Chondrocyte (in vitro differentiated cells): ENCODE results near the gene HRK. TPM values are rescaled to one million over a fixed set of nuclear protein-coding genes. Genes with fewer than 3 reads are reported as not detected.

Experiments used
- DNase-seq: peaks from one replicate; pipeline ENCODE4 v3.0.0; 2021; ENCODE audit warnings: mixed read lengths, low spot score
- H3K27ac Mint-ChIP-seq: one replicate; pipeline ENCODE4 v1.8.0; 2021; ENCODE audit warnings: mild to moderate bottlenecking, moderate library complexity, mixed read lengths; ENCODE audit not compliant: unreplicated experiment
- H3K27me3 Mint-ChIP-seq: 2 replicates; pipeline ENCODE4 v1.8.0; 2021; ENCODE audit warnings: low read depth, mixed read lengths
- H3K36me3 Mint-ChIP-seq: 2 replicates; pipeline ENCODE4 v1.8.0; 2021; ENCODE audit warnings: low read depth, mixed read lengths
- H3K4me1 Mint-ChIP-seq: 2 replicates; pipeline ENCODE4 v1.8.0; 2021; ENCODE audit warnings: low read depth, mild to moderate bottlenecking, mixed read lengths
- H3K4me3 Mint-ChIP-seq: one replicate; pipeline ENCODE4 v1.8.0; 2021; ENCODE audit warnings: mild to moderate bottlenecking, moderate library complexity, mixed read lengths; ENCODE audit not compliant: unreplicated experiment
- H3K9me3 Mint-ChIP-seq: 2 replicates; pipeline ENCODE4 v1.8.0; 2021; ENCODE audit warnings: low read depth, mixed read lengths
- CTCF ChIP-seq: fragments of 200-600 bp; sonication (generic); IDR thresholded peaks from 2 replicates; pipeline ENCODE4 v1.5.0; 2021; ENCODE audit warnings: antibody characterized with exemption, mild to moderate bottlenecking, moderate library complexity
- total RNA-seq: library from RNA; stranded (reverse); gene quantifications from 3 replicates; pipeline ENCODE4 v1.2.1, GENCODE V29; 2021

The HRK gene
- total RNA-seq, 1 donor from 2014 or later, result 0.80 TPM

GRCh38 chr12:116859079-116859478 is 22.2 kb downstream of the HRK start:
- H3K27ac Mint-ChIP-seq, result no peak overlapping the region
- H3K27me3 Mint-ChIP-seq, result peaks cover 10% of the 10 kb centered on the region
- H3K36me3 Mint-ChIP-seq, result no peaks in the 10 kb centered on the region
- H3K4me3 Mint-ChIP-seq, result no peak overlapping the region
- TF ChIP-seq CTCF, result no peak
- H3K4me1 Mint-ChIP-seq, result peaks cover 41% of the 10 kb centered on the region
- no peaks in the 10 kb centered on the region for H3K9me3 Mint-ChIP-seq
- DNase-seq, result no peak

- H3K27ac Mint-ChIP-seq, result no peak overlapping the region
- DNase-seq, result no peak
- peaks cover 10% of the 10 kb centered on the region for H3K27me3 Mint-ChIP-seq
- H3K9me3 Mint-ChIP-seq, result no peaks in the 10 kb centered on the region
- no peaks in the 10 kb centered on the region for H3K36me3 Mint-ChIP-seq
- no peak for TF ChIP-seq CTCF
- no peak overlapping the region for H3K4me3 Mint-ChIP-seq
- peaks cover 27% of the 10 kb centered on the region for H3K4me1 Mint-ChIP-seq
Observed at GRCh38 chr12:116856729-116857128, 24.5 kb downstream of the HRK start.

GRCh38 chr12:116855744-116856470 is 25.3 kb downstream of the HRK start:
- H3K27me3 Mint-ChIP-seq, result peaks cover 10% of the 10 kb centered on the region
- H3K4me1 Mint-ChIP-seq, result peaks cover 19% of the 10 kb centered on the region
- no peak for TF ChIP-seq CTCF

GRCh38 chr12:116853507-116853906 is 27.7 kb downstream of the HRK start:
- Mint-ChIP-seq H3K36me3 (peaks cover under 1% of the 10 kb centered on the region), H3K9me3 (no peaks in the 10 kb centered on the region)

More at GRCh38 chr12:116855744-116856470, 25.3 kb downstream of the HRK start:
- no peak for DNase-seq
- Mint-ChIP-seq H3K4me3 (no peak overlapping the region), H3K9me3 (no peaks in the 10 kb centered on the region), H3K36me3 (no peaks in the 10 kb centered on the region), H3K27ac (no peak overlapping the region)

GRCh38 chr12:116852303-116852702 is 28.9 kb downstream of the HRK start:
- Mint-ChIP-seq H3K4me1 (peaks cover 4% of the 10 kb centered on the region), H3K36me3 (peaks cover 2% of the 10 kb centered on the region), H3K9me3 (no peaks in the 10 kb centered on the region), H3K4me3 (no peak overlapping the region), H3K27ac (no peak overlapping the region), H3K27me3 (peaks cover under 1% of the 10 kb centered on the region)
- TF ChIP-seq CTCF, result no peak
- DNase-seq, result no peak

More at GRCh38 chr12:116853507-116853906, 27.7 kb downstream of the HRK start:
- Mint-ChIP-seq H3K27ac (no peak overlapping the region), H3K4me1 (peaks cover 7% of the 10 kb centered on the region), H3K27me3 (peaks cover 6% of the 10 kb centered on the region), H3K4me3 (no peak overlapping the region)
- no peak for TF ChIP-seq CTCF
- no peak for DNase-seq
